GM19372 (cell line): ENCODE data around the gene FAM181B.
"Not testable (repeated sequence)": the region's sequence is repeated elsewhere in the genome, so short reads cannot be mapped to it uniquely, and the experiment has no call there.

ENCODE experiments used
- ATAC-seq: cut with Tn5 transposase; IDR thresholded peaks from one replicate; pipeline ENCODE4 v1.9.1; 2021; ENCODE audit warnings: mild to moderate bottlenecking, low read depth, moderate library complexity; ENCODE audit not compliant: unreplicated experiment

Gene FAM181B

GRCh38 chr11:82732734-82733443 lies 775 bp downstream of the FAM181B start:
- peak; percentile 3 for ATAC-seq

- ATAC-seq: no peak
Observed at GRCh38 chr11:82732348-82732733, 1.3 kb downstream of the FAM181B start.

GRCh38 chr11:82731691-82732277 lies 1.9 kb downstream of the FAM181B start:
- ATAC-seq: no peak

- ATAC-seq: no peak
Observed at GRCh38 chr11:82730754-82731153, 2.9 kb downstream of the FAM181B start.

- no peak for ATAC-seq
Observed at GRCh38 chr11:82730286-82730685, 3.4 kb downstream of the FAM181B start.

GRCh38 chr11:82724026-82724425 lies 9.6 kb downstream of the FAM181B start:
- no peak for ATAC-seq

GRCh38 chr11:82722231-82722630 lies 11.4 kb downstream of the FAM181B start:
- no peak for ATAC-seq

- no peak for ATAC-seq
Observed at GRCh38 chr11:82720267-82721065, 13.2 kb downstream of the FAM181B start.

- ATAC-seq: no peak
Observed at GRCh38 chr11:82719361-82720105, 14.1 kb downstream of the FAM181B start.

- ATAC-seq: no peak
Observed at GRCh38 chr11:82718821-82719220, 14.8 kb downstream of the FAM181B start.

- ATAC-seq: peak; percentile 70
Observed at GRCh38 chr11:82718307-82718706, 15.4 kb downstream of the FAM181B start.

- no peak for ATAC-seq
Observed at GRCh38 chr11:82714346-82715174, 19.1 kb downstream of the FAM181B start.

GRCh38 chr11:82711648-82712047 lies 22.0 kb downstream of the FAM181B start:
- no peak for ATAC-seq

- no peak for ATAC-seq
Observed at GRCh38 chr11:82703796-82704195, 29.9 kb downstream of the FAM181B start.

GRCh38 chr11:82703226-82703625 lies 30.4 kb downstream of the FAM181B start:
- no peak for ATAC-seq

- peak; percentile 64 for ATAC-seq
Observed at GRCh38 chr11:82701847-82702520, 31.7 kb downstream of the FAM181B start.

GRCh38 chr11:82698576-82699352 lies 34.9 kb downstream of the FAM181B start:
- no peak for ATAC-seq

- no peak for ATAC-seq
Observed at GRCh38 chr11:82692981-82693380, 40.7 kb downstream of the FAM181B start.

GRCh38 chr11:82689347-82689746 lies 44.3 kb downstream of the FAM181B start:
- ATAC-seq: not testable (repeated sequence)
